Endothelial cell of umbilical vein (primary cell): ENCODE measurements around the gene LCN6. TPM values are rescaled to one million over a fixed set of nuclear protein-coding genes. Genes with fewer than 3 reads are reported as not detected.

Source experiments
- BruUV-seq: library from RNA; stranded (reverse); fragments of 400-500 nt; replicated peaks from 2 replicates; lab custom pipeline; 2021; lab: Mats Ljungman, UMichigan
- CTCF ChIA-PET: fragments of 300-600, 350-600 bp; sonication (Branson Sonifier 250); formaldehyde crosslinking; loops from one replicate; lab custom pipeline; 2021; ENCODE audit warnings: antibody characterized with exemption, inconsistent platforms; lab: Charles Lee
- POLR2A ChIA-PET: fragments of 300-600, 350-600 bp; sonication (Branson Sonifier 250); formaldehyde crosslinking; loops from one replicate; lab custom pipeline; 2021; ENCODE audit warnings: antibody characterized with exemption, inconsistent platforms; lab: Charles Lee
- DNase-seq: peaks from one replicate; pipeline ENCODE4 v3.0.0-alpha.2; 2011; ENCODE audit warnings: low read depth, low spot score
- FAIRE-seq: peaks from 2 replicates; lab custom pipeline; 2011; peaks lifted over from hg19 to GRCh38; lab: Jason Lieb, UNC
- H2AFZ ChIP-seq: 2 replicates; pipeline ENCODE4 v1.6.0; 2012; ENCODE audit warnings: low read depth, low read length, control low read depth, inconsistent platforms
- H3K27ac ChIP-seq: 2 replicates; pipeline ENCODE4 v1.5.1; 2011; ENCODE audit warnings: low read depth, mild to moderate bottlenecking, control low read depth, low read length, moderate library complexity; ENCODE audit not compliant: insufficient read depth
- H3K27me3 ChIP-seq, 2 experiments: 2 replicates each; pipeline versions ENCODE4 v1.6.0 to v1.6.1; 2011; ENCODE audit warnings: low read length in 2 of 2, mixed read lengths in 1 of 2; ENCODE audit not compliant: control insufficient read depth in 2 of 2, insufficient read depth in 2 of 2
- H3K36me3 ChIP-seq, 2 experiments: 2 replicates in 1 of 2; 3 replicates in 1 of 2; pipeline ENCODE4 v1.5.1; 2011; ENCODE audit warnings: low read length in 2 of 2, mild to moderate bottlenecking in 1 of 2, moderate library complexity in 1 of 2; ENCODE audit not compliant: control insufficient read depth in 2 of 2, insufficient read depth in 2 of 2; ENCODE audit errors: extremely low read depth in 1 of 2
- H3K4me1 ChIP-seq: 3 replicates; pipeline ENCODE4 v1.5.1; 2011; ENCODE audit warnings: mild to moderate bottlenecking, low read length; ENCODE audit not compliant: control insufficient read depth, insufficient read depth; ENCODE audit errors: extremely low read depth
- H3K4me2 ChIP-seq: 2 replicates; pipeline ENCODE4 v1.6.1; 2011; ENCODE audit warnings: low read length, control low read depth, mixed read lengths; ENCODE audit not compliant: insufficient read depth
- H3K4me3 ChIP-seq, 3 experiments: fragments of 200-600 bp in 1 of 3; sonication (generic), shearing (Covaris generic) in 1 of 3; replicated peaks in 1 of 3; 2 replicates each; pipeline ENCODE4 v1.5.1; 2011 to 2016; ENCODE audit warnings: control low read depth in 3 of 3, low read length in 3 of 3, mild to moderate bottlenecking in 2 of 3, inconsistent platforms in 1 of 3, low read depth in 1 of 3, moderate library complexity in 1 of 3; ENCODE audit not compliant: insufficient read depth in 1 of 3
- H3K79me2 ChIP-seq: 2 replicates; pipeline ENCODE4 v1.6.0; 2012; ENCODE audit warnings: low read length, inconsistent platforms; ENCODE audit not compliant: control insufficient read depth, insufficient read depth
- H3K9ac ChIP-seq: replicated peaks from 2 replicates; pipeline ENCODE3; 2011; ENCODE audit warnings: low read length, control low read depth; ENCODE audit not compliant: insufficient read depth; ENCODE audit errors: extremely low read depth
- H3K9me1 ChIP-seq: replicated peaks from 3 replicates; pipeline ENCODE4 v1.6.0; 2011; ENCODE audit warnings: mild to moderate bottlenecking, low read length; ENCODE audit not compliant: control insufficient read depth, insufficient read depth; ENCODE audit errors: extremely low read depth
- H3K9me3 ChIP-seq: replicated peaks from 2 replicates; pipeline ENCODE4 v1.5.1; 2012; ENCODE audit warnings: low read length, inconsistent platforms; ENCODE audit not compliant: control insufficient read depth, insufficient read depth
- H4K20me1 ChIP-seq: replicated peaks from 2 replicates; pipeline ENCODE3; 2011; ENCODE audit warnings: mild to moderate bottlenecking, low read length; ENCODE audit not compliant: control insufficient read depth, insufficient read depth; ENCODE audit errors: extremely low read depth
- CTCF ChIP-seq, 2 donors: IDR thresholded peaks; 1 replicate in 1 of 2; 2 replicates in 1 of 2; pipeline ENCODE4 v1.5.1; 2011; ENCODE audit warnings: low read length in 2 of 2, mild to moderate bottlenecking in 2 of 2, moderate library complexity in 2 of 2, control low read depth in 1 of 2, inconsistent platforms in 1 of 2, low read depth in 1 of 2; ENCODE audit not compliant: insufficient read depth in 1 of 2; ENCODE audit errors: extremely low read depth in 1 of 2
- EZH2 ChIP-seq: IDR thresholded peaks from 2 replicates; pipeline ENCODE4 v1.6.1; 2012; ENCODE audit warnings: borderline replicate concordance, low read depth, mild to moderate bottlenecking, moderate library complexity, low read length, inconsistent platforms; ENCODE audit not compliant: severe bottlenecking
- FOS ChIP-seq: IDR thresholded peaks from 2 replicates; pipeline ENCODE4 v1.6.1; 2011; ENCODE audit warnings: mild to moderate bottlenecking, low read length, moderate library complexity, borderline replicate concordance; ENCODE audit not compliant: insufficient read depth
- GATA2 ChIP-seq: IDR thresholded peaks from 2 replicates; pipeline ENCODE4 v1.7.0; 2011; ENCODE audit warnings: low read depth, mild to moderate bottlenecking, moderate library complexity, mixed read lengths, low read length; ENCODE audit not compliant: insufficient read length, insufficient read depth
- JUN ChIP-seq: IDR thresholded peaks from 2 replicates; pipeline ENCODE4 v1.6.1; 2011; ENCODE audit warnings: borderline replicate concordance, low read depth; ENCODE audit not compliant: insufficient read length, insufficient read depth
- MAX ChIP-seq: IDR thresholded peaks from 2 replicates; pipeline ENCODE4 v1.6.1; 2011; ENCODE audit not compliant: insufficient read depth, insufficient read length
- MYC ChIP-seq: IDR thresholded peaks from one replicate; pipeline ENCODE4 v1.6.1; 2011; ENCODE audit warnings: mild to moderate bottlenecking, low read depth, low read length
- POLR2A ChIP-seq: IDR thresholded peaks from 2 replicates; pipeline ENCODE4 v1.6.1; 2012; ENCODE audit warnings: low read depth, mild to moderate bottlenecking, control low read depth, low read length
- POLR2AphosphoS5 ChIP-seq: IDR thresholded peaks from 2 replicates; pipeline ENCODE4 v1.6.1; 2012; ENCODE audit warnings: low read depth, mild to moderate bottlenecking, control low read depth, low read length, moderate library complexity; ENCODE audit not compliant: insufficient read depth
- dilution Hi-C: fragments of 300-500 bp; cut with MboI; formaldehyde crosslinking; loops from one replicate; pipeline ENCODE4 v1.15.0; 2019; ENCODE audit warnings: low sequenced_read_pairs; ENCODE audit not compliant: extremely low pct_ligation_motif_present
- intact Hi-C: fragments of 100-400 bp; cut with micrococcal nuclease; formaldehyde crosslinking; loops from one replicate; pipeline ENCODE4 v1.10.0; 2022
- polyA plus RNA-seq, 4 experiments: library from polyadenylated mRNA; depleted of rRNA in 3 of 4; stranded (reverse) in 3 of 4; unstranded in 1 of 4; fragments of >200 nt; gene quantifications; 2 replicates each; pipeline versions ENCODE4 v1.2.1 to v1.2.3, GENCODE V29; 2011 to 2012; ENCODE audit warnings: missing spikeins in 1 of 4
- total RNA-seq: library from RNA; stranded (reverse); gene quantifications from 2 replicates; pipeline ENCODE4 v1.2.3, GENCODE V29; 2021

Gene LCN6
- total and polyA plus RNA-seq, 2 donors (not counting 3 experiments of a cell fraction or from before 2014, with no cell fraction given) = 0.17 TPM; not detected in 1

- dilution Hi-C loops = no loop called here
- FAIRE-seq = no peak
- Histone ChIP-seq H3K79me2 (no peaks in the 10 kb centered on the region), H2AFZ (no peak overlapping the region), H4K20me1 (no peaks in the 10 kb centered on the region), H3K36me3 (no peaks in the 10 kb centered on the region), H3K9me3 (no peaks in the 10 kb centered on the region), H3K4me3 (no peak overlapping the region), H3K27me3 (no peaks in the 10 kb centered on the region), H3K9ac (no peak overlapping the region), H3K4me1 (no peaks in the 10 kb centered on the region), H3K9me1 (no peaks in the 10 kb centered on the region), H3K27ac (no peak overlapping the region), H3K4me2 (no peak overlapping the region)
- no TSS peak for BruUV-seq
- ChIA-PET POLR2A (no interaction called here), CTCF (no interaction called here)
- DNase-seq = no peak
- intact Hi-C loops = no loop called here
- no peak for TF ChIP-seq JUN
- no peak for TF ChIP-seq GATA2
- TF ChIP-seq CTCF (IDR thresholded peaks at IDR 0.05; ENCODE audit: extremely low read depth in 1 of 2, insufficient read depth in 1 of 2, low read depth in 1 of 2, low read length in 2 of 2) = no peak
- TF ChIP-seq FOS = no peak
- TF ChIP-seq MYC = no peak
- TF ChIP-seq POLR2AphosphoS5 = no peak
- TF ChIP-seq EZH2 = no peak
- no peak for TF ChIP-seq POLR2A
- TF ChIP-seq MAX = no peak
Observed at GRCh38 chr9:136735812-136736480, 12.4 kb downstream of the LCN6 start.
